Activated CD8-positive, alpha-beta memory T cell treated with anti-CD3 and anti-CD28 coated beads for 48 hours (primary cell): Measurements from ENCODE around the gene TRABD2A.

Experiments
- DNase-seq, 3 experiments: peaks; one replicate each; pipeline ENCODE4 v3.0.0-alpha.2; 2020; ENCODE audit warnings: low read depth in 2 of 3, low spot score in 2 of 3

Gene TRABD2A

GRCh38 chr2:84855731-84856130, 25.2 kb downstream of the TRABD2A start:
- no peak for DNase-seq

- DNase-seq = no peak
Observed at GRCh38 chr2:84854850-84855249, 26.0 kb downstream of the TRABD2A start.

- no peak for DNase-seq
Observed at GRCh38 chr2:84851876-84852275, 29.0 kb downstream of the TRABD2A start.

- no peak for DNase-seq
Observed at GRCh38 chr2:84850471-84850870, 30.4 kb downstream of the TRABD2A start.

- DNase-seq = no peak
Observed at GRCh38 chr2:84849271-84849952, 31.5 kb downstream of the TRABD2A start.

GRCh38 chr2:84847326-84848050, 33.4 kb downstream of the TRABD2A start:
- no peak for DNase-seq

- DNase-seq = no peak
Observed at GRCh38 chr2:84846741-84847142, 34.1 kb downstream of the TRABD2A start.

GRCh38 chr2:84846041-84846663, 34.7 kb downstream of the TRABD2A start:
- no peak for DNase-seq

GRCh38 chr2:84844141-84844540, 36.7 kb downstream of the TRABD2A start:
- no peak for DNase-seq

GRCh38 chr2:84841577-84841976, 39.3 kb downstream of the TRABD2A start:
- no peak for DNase-seq

- no peak for DNase-seq
Observed at GRCh38 chr2:84840306-84840705, 40.6 kb downstream of the TRABD2A start.

GRCh38 chr2:84839851-84840250, 41.0 kb downstream of the TRABD2A start:
- DNase-seq = no peak

GRCh38 chr2:84838434-84839145, 42.3 kb downstream of the TRABD2A start:
- DNase-seq = no peak

GRCh38 chr2:84836215-84836614, 44.7 kb downstream of the TRABD2A start:
- DNase-seq = no peak

- no peak for DNase-seq
Observed at GRCh38 chr2:84833481-84834150, 47.3 kb downstream of the TRABD2A start.

- DNase-seq = no peak
Observed at GRCh38 chr2:84832772-84833461, 48.0 kb downstream of the TRABD2A start.

- DNase-seq = no peak
Observed at GRCh38 chr2:84830758-84831500, 50.0 kb downstream of the TRABD2A start.

GRCh38 chr2:84830095-84830494, 50.8 kb downstream of the TRABD2A start:
- DNase-seq = no peak

- DNase-seq = no peak
Observed at GRCh38 chr2:84829693-84830092, 51.2 kb downstream of the TRABD2A start.
